GM18498 (cell line): Measurements from ENCODE around the gene WDR11.

Source experiments
- ATAC-seq: cut with Tn5 transposase; IDR thresholded peaks from one replicate; pipeline ENCODE4 v1.9.1; 2021; ENCODE audit warnings: mild to moderate bottlenecking, moderate library complexity; ENCODE audit not compliant: unreplicated experiment

The WDR11 gene

GRCh38 chr10:120942806-120943413 lies 91.7 kb downstream of the WDR11 start:
- ATAC-seq: peak; percentile 96

- no peak for ATAC-seq
These were observed 92.4 kb downstream of the WDR11 start for GRCh38 chr10:120943542-120943941.

GRCh38 chr10:120944586-120945125 lies 93.5 kb downstream of the WDR11 start:
- no peak for ATAC-seq

- no peak for ATAC-seq
These were observed 94.0 kb downstream of the WDR11 start for GRCh38 chr10:120945182-120945581.

GRCh38 chr10:120945801-120946302 lies 94.7 kb downstream of the WDR11 start:
- ATAC-seq: no peak

- no peak for ATAC-seq
These were observed 95.3 kb downstream of the WDR11 start for GRCh38 chr10:120946497-120946896.

GRCh38 chr10:120948889-120949608 lies 97.9 kb downstream of the WDR11 start:
- ATAC-seq: peak; percentile 97

- ATAC-seq: peak; percentile 14
These were observed 98.5 kb downstream of the WDR11 start for GRCh38 chr10:120949609-120950031.

GRCh38 chr10:120950051-120950561 lies 98.9 kb downstream of the WDR11 start:
- ATAC-seq: no peak

- ATAC-seq: no peak
These were observed 100.1 kb downstream of the WDR11 start for GRCh38 chr10:120951288-120951687.

- no peak for ATAC-seq
These were observed 102.7 kb downstream of the WDR11 start for GRCh38 chr10:120953897-120954296.
